Jurkat, Clone E6-1 (cell line): ENCODE data around the gene EEA1.
A peak's percentile ranks its signal among the peaks of the same experiment; 100 is the strongest.

Experiments used
- DNase-seq: peaks from one replicate; pipeline ENCODE4 v3.0.0-alpha.2; 2011; ENCODE audit warnings: low read depth, low spot score
- H3K4me3 ChIP-seq: 2 replicates; pipeline ENCODE4 v1.5.1; 2011; ENCODE audit warnings: mild to moderate bottlenecking, low read length, control low read depth, moderate library complexity

Gene EEA1

DNA sequence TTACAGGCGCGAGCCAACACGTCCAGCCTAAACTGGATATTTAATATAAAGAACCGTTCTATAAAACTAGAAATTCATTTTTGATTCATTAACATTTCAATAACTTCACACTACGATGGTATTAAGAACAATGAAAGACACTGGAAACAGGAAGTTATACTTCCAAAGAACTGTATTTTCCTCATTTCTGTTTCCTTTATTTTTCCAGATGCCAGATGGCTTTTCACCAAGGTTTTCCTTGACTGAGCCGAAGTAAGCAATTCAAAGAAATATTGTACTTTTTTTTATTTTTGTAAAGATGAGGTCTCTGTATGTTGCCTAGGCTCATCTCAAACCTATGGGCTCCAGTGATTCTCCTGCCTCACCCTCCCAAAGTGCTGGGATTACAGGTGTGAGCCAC is 28.2 kb downstream of the EEA1 start:
- no peak for DNase-seq

DNA sequence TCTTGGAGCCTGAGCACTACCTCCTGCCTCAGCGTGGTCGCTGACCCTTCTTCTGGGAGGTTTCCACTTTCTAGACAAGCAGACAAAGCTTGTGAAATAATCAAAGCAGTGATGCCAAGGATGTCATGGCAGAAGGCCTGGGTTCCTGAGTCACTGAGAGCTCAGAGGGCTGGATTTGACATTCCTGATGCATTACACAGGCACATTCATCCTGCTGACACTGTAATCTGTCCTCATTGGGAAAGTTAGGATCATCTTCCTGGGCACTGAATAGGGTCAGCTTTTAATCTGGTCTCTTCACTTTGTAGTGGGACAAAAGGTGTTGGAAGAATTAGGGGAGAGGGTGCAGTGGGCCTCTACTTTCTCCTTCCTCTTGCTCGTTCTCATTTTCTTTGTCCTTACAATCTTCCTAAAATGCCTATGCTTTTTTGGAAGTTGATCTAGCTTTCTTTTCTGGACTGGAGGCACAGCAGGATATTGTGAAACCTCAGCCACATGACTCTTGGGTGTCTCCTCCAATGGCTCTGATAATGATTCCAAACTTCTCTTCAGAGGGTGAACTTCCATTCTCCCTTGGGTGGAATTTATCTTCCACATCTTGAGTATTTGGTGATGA is 29.6 kb downstream of the EEA1 start:
- no peak overlapping the region for H3K4me3 ChIP-seq
- no peak for DNase-seq

More for the DNA sequence above, 28.2 kb downstream of the EEA1 start:
- H3K4me3 ChIP-seq = no peak overlapping the region

DNA sequence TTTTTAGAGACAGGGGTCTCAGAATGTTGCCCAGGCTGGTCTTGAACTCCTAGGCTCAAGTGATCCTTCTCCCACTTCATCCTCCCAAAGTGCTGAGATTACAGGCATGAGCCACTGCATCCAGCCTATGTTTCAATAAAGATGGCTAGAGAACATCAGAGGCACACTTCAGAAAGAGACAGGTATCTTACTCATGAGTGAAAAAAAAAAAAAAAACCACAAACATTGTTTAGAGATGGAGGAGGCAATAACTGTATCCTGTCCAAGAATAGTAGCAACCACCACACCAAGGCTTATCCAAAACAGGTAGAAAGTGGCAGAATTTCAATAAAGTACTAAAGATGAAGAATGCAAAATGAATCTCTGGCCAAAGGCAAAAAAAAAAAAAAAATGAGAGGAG is 30.3 kb downstream of the EEA1 start:
- DNase-seq = no peak
- no peak overlapping the region for H3K4me3 ChIP-seq

DNA sequence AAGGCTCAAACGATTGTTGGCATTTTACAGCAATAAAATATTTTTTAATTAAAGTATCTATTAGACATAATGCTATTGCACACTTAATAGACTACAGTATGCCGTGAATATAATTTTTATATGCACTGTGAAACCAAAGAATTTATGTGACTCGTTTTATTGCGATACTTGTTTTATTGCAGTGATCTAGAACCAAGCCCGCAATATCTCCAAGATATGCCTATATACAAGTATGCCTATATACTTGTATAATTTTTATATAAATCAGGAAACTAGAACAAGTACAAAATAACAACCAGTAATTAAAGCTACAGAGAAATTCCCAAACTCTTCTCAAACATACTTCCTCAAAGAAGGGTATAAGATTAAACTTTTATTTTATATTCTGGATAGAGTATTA is 31.3 kb downstream of the EEA1 start:
- H3K4me3 ChIP-seq = no peak overlapping the region
- no peak for DNase-seq

DNA sequence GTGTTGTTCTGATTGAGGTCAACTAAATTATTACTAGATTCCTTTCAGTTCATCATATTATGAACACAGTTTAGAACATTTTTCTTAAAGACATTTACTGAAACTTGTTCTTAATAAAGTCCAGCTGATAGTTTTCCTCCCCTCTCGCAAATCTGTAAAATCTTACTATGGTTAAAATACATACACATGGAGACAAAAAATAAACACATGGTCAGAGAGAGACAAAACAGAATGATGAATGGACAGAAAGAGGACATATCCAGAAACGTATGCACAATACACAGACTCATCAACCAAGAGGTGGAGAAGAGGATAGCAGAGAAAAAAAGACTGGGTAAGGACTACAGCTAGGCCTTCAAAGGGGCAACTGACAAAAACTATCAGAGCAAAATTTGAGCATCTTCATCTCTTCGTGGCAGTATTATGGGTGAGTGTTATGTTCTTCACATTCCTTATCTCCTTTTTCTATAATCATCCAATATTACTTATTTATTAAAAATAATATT is 38.4 kb downstream of the EEA1 start:
- no peak for DNase-seq
- H3K4me3 ChIP-seq = no peak overlapping the region

DNA sequence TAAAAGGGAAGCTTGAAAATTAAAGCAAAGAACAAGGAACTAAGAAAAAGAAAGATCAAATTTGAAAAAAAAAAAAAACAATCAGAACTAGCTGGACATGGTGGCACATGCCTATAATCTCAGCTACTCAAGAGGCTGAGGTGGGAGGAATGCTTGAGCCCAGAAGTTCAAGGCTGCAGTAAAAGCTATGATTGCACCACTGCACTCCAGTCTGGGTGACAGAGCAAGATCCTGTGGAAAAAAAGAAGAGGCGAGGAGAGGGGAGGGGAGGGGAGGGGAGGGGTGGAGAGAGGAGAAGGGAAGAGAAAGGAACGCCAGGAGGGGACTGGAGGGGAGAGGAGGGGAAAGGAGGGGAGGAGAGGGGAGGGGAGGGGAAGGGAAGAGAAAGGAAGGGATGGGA is 43.0 kb downstream of the EEA1 start:
- no peak for DNase-seq
- H3K4me3 ChIP-seq = no peak overlapping the region

DNA sequence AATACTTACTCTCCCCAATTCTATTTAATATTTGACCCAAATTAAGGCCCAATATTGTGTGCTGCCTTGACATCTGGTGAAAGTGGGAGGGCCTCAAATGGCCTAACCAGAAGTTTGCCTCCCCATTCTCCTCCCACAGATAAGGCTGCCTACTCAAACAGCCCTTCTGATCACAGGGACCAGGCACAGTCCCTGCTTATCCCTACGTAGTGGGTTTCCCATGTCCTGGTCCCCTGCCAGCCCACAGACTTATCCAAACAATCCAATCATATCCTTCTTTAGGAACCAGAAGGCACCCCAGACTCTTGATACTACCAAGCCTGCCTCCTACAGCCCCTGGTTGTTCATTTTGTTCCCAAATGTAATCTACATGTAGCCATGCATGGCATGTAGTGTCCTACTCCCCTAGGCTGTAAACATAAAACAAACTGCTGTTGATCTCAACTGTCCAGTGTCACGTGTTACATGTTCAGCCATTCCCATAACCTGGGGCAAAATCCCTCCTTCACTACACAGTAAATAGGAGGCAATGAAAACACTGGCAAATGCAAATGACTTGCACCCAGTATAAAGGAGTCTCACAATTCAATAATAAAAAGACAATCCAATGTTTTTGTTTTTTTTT is 49.3 kb downstream of the EEA1 start:
- DNase-seq = no peak
- no peak overlapping the region for H3K4me3 ChIP-seq

DNA sequence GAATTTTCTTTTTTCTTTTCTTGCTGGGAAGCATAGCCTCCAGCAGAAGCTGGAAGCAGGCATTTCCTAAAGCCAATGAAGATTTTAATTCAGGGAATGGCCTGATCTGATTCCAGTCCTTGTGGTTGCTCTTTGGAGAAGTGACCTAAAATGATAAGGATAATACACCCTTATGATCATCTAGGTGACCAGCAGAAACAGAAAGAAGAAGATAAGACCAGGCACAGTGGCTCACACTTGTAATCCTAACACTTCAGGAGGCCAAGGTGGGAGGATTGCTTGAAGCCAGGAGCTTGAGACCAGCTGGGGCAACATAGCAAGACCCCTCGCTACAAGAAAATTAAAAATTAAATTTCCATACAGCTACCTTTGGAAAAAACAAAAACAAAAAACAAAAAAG is 51.2 kb downstream of the EEA1 start:
- no peak for DNase-seq

DNA sequence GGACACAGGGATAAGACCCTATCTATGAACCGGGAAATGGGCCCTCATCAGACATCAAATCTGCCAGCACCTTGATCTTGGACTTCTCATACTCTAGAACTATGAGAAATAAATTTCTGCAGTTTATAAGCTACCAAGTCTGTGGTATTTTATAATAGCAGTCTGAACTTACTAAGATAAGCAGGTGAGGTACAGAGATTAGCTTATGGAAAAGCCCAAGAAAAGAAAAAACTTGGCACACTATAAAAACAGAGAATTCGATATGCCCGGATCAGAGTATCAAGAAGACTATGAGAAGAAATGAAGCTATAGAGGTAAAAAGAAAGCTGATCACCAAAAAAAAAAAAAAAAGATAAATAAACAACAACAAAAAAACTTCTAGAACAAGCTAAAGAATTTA is 52.6 kb downstream of the EEA1 start:
- no peak overlapping the region for H3K4me3 ChIP-seq
- no peak for DNase-seq

More for the DNA sequence above, 51.2 kb downstream of the EEA1 start:
- H3K4me3 ChIP-seq = no peak overlapping the region

DNA sequence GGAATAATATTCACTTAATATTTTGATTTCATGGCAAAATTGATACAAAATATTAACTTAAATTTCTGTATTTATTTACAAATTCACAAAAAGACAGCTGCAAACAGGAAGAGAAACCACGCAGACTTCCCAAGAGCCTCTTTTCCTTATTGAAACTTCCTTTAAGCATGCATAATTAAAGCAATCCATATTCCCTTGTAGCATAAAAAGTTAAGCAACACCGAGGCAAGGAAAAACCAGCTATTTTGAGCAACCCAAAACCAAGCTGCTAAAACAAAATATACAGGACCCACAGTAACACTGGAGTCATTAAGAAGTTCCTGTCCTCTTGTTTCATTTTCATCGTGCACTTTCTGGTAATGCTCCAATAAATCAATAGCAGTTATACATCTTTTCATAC is 58.0 kb downstream of the EEA1 start:
- DNase-seq = no peak
- H3K4me3 ChIP-seq = no peak overlapping the region

DNA sequence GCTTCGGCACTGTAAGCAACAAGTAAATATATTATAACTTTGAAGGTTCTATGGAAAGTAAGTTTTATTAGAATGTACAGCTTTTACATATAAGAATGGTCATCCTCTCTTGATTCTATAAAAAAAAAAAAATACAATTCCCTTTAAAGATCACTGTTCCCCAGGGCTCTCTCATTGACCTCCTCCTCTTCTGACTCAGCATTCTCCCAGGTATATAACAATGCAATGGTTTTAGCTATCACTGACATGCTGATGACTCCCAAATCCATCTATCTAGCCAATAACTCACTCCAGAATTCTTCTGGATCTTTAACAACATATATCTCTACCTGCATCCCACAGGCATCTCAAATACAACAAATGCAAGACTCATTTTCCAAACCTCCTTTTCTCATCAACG is 62.7 kb downstream of the EEA1 start:
- no peak for DNase-seq
- H3K4me3 ChIP-seq = no peak overlapping the region

DNA sequence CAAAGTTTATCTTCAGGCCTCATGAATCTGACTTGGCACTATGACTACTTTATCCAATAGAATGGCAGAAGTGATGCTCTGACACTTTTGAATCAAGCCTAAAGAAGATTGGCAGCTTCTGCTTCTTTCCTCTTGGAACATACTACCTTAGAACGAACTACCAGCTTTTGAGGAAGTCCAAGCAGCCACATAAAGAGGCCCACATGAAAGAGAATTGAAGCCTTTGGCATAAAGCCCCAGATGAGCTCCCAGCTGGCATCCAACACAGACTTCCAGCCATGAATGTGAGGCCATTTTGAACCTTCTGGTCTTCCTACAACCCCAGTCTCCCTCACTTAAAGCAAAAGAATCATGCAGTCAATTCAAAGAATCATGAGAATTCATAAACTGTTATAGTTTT is 65.8 kb downstream of the EEA1 start:
- DNase-seq = peak; percentile 64
- H3K4me3 ChIP-seq = no peak overlapping the region

DNA sequence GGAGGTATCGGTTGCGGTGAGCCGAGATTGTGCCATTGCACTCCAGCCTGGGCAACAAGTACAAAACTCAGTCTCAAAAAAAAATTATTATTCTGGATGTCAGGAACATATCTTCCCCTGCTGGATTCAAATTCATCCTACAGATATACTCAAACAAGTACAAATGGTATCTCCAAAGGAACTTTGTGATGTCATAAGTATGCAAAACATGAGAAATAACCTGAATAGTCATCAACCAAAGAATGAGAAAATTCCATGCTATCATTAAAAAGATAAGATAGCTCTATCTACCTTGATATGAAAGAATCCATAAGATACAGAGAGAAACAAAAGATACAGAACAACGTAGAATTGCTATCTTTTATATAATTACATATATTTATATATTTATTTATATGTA is 67.7 kb downstream of the EEA1 start:
- DNase-seq = no peak
- H3K4me3 ChIP-seq = no peak overlapping the region

DNA sequence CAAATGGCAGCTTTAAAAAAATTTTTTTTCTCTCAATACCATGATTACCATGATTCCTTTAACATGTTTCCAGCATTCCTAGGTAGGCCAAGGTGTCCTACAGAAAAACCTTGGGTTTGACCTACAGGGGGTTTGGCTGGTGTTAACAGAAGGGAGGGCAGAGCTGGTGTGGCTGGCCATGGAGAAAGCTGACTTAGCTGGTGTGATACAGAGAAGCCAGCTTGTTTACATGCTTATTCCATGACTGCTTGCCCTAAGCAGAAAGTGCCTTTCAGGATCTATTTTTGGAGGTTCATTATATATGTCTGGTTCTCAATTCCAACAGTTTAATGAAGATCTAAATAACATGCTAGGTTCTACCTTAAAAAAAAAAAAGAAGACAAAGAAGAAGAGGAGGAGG is 68.6 kb downstream of the EEA1 start:
- no peak overlapping the region for H3K4me3 ChIP-seq
- no peak for DNase-seq

DNA sequence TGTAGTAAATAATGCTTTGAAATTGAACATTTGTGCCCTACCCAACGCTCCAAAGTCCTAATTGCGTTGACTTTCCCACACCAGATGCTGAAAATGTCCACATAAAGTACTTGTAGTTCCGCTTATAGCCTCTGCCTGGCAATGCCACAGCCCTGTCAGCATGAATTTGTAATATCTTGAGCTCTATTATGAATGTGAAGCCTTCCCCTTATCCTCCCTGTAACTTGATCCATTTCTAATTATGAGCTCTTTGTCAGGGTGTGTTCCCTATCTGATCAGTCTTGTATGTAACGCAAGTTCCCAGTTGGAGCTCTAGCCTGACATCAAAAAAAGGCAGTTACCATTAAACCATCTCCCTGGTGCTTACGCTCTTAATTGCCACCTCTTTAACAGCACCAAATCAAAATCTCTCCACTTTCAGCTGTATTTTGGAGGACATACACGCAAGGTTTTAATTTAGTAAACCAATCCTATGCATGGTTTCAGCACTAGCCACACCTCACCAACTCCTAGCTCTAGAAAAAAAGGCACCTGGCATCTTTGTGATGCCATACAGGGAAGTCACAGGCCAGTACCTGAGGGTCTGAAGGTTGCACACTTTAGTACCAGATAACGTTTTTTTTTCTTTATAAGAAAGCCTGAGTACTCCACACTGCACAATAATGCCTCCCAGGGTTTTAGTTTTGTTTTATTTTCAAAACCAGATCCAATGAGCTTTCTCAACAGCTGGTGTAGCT is 69.3 kb downstream of the EEA1 start:
- no peak overlapping the region for H3K4me3 ChIP-seq
- DNase-seq = no peak

DNA sequence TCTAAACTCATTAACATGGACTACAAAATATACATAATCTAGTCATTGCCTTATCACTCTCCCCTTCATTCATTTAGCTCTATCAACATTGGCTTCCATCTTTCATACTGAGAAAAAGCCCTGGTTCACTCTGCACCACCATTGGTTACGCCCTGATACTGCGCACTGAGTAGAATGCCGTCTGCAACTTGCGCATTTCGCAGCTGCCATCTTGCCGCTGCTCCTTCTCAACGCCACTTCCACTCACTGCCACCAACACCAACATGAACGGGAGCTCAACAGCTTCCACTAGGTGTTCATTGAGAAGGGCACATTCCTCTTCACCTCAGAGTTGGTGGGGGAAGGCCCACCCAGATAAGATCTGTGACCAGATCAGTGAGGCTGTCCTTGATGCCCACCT is 71.3 kb downstream of the EEA1 start:
- no peak overlapping the region for H3K4me3 ChIP-seq
- no peak for DNase-seq

DNA sequence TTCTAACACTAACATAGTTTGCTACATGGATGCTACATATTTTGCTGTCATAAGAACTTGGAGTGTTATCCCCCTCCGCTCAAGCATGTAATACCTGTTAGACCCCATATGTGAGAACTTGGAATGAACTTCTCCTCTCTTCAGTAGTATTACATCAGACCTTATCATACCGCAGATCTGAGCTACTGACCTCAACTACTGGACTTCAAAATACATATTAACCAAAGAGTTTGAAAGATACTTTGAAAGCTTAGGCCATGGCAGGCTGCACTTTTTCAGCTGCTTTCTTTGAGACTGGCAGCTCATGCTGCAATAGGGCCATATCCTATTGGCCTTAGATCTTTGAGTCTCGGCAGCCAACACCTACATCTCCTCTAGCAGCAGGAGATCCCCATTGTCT is 74.8 kb downstream of the EEA1 start:
- no peak overlapping the region for H3K4me3 ChIP-seq
- no peak for DNase-seq

DNA sequence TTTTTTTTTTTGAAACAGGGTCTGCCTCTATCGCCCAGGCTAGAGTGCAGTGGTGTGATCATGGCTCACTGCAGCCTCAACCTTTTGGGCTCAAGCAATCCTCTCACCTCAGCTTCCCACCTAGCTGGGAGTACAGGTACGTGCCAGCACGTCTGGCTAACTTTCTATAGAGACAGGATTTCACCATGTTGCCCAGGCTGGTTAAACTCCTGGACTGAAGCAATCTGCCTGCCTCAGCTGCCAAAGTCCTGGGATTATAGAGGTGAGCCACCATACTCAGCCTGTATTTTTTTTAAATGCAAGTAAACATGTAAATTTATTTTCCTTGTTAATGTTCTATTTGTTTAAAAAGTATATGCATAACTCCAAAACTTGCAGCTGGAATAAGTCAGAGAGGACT is 80.4 kb downstream of the EEA1 start:
- no peak overlapping the region for H3K4me3 ChIP-seq
- DNase-seq = no peak

DNA sequence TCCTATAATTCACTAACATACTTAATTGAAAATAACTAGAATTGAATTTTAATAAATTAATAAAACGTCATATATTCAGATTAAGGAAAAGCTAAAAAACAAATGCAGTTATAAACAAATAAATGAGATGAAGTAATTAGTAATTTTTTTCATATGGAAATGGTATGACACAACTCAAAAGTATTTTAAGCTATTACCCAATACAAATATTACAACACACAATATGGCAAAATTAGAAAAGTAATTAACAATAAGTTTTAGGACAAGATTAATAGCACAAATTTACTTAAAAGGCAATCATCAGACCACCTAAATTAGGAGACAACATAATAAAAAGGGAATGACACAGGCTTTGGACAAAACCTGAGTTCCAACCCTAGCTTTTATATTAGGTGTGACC is 81.7 kb downstream of the EEA1 start:
- H3K4me3 ChIP-seq = no peak overlapping the region
- no peak for DNase-seq

DNA sequence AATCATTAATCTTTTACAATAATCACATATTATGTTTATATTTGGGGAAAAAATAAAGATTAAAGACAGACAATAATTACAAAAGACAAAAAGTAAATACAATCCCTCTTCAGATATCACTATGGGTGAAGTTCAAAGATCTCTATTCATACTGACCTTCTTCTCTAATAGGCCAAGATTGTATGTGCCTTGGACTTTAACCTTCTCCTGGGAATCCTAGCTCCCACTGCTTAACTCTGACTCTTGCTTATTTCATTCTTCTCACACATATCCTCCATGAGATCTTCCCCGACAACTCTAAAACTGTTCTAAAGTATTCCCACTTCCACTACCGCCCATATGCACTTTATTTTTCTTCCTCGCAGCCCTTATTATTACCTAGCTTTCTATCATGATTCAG is 83.8 kb downstream of the EEA1 start:
- no peak for DNase-seq

More for the DNA sequence above, 83.8 kb downstream of the EEA1 start:
- no peak overlapping the region for H3K4me3 ChIP-seq
